ENCODE data around the gene MLKL.
A peak's percentile ranks its signal among the peaks of the same experiment; 100 is the strongest.
"Not testable (repeated sequence)": the region's sequence is repeated elsewhere in the genome, so short reads cannot be mapped to it uniquely, and the experiment has no call there.

Gene MLKL

DNA sequence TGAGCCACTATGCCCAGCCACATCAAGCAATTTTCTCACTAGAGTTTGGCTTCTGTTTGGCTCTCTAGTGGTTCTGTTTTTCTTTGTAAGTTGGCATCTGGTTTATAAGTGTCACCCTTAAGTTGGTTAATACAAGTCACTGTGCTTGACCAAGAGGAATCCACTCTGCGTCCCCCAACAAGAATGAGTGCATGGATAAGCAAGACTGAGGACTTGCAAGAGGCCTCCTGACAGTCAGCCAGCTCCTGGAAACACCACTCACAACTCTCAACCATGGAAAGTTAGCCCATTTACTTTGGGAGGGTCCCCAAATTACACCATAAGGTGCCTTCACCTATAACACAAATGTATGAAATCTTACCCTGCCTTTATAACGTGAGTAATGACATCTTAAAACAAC lies 41.6 kb downstream of the MLKL start:
- DNase-seq (ENCODE audit: low read depth) = no peak
- no peak for TF ChIP-seq CTCF (IDR thresholded peaks at IDR 0.05; ENCODE audit: control insufficient read depth, insufficient read depth, low read depth, low read length, missing control alignments)
- H3K4me3 ChIP-seq (ENCODE audit: control insufficient read depth, low read depth, low read length) = no peak overlapping the region

DNA sequence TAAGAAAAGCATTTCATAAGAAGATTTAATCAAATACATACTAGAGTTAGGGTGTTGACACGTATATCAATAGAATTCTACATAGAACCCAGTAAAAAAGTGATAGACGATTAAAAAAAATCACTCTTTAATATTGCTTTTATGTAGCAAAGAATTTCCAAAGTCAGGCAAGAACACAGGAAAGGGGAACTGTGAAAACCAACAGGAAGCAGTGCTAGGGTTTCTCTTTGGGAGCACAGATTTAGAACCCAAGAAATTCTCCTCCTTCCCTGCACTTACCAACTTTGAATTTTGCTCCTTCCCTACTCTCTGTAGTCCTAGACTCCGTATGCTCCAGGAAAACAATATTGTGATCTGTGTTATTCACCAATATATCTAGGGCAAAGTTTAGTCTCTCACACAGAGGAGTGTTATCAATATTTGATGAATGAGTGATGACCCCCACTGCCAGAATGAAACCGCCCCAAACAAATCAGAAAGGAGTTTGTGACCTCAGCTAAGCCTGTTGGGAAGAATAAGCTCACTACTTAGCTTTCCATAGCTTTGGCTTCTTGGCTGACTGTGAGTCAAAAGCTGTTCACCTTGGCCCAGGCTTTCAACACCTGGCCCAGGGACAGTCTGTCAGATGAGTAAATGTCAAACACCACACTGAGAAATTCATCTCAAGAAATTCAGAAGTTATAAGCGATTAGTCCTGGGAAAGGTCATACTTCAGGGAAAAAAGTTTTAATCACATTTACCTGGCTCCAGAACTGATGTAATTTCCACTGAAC lies 42.6 kb downstream of the MLKL start:
- no peak for DNase-seq (ENCODE audit: low read depth)
- H3K4me3 ChIP-seq (ENCODE audit: control insufficient read depth, low read depth, low read length) = no peak overlapping the region
- TF ChIP-seq CTCF (IDR thresholded peaks at IDR 0.05; ENCODE audit: control insufficient read depth, insufficient read depth, low read depth, low read length, missing control alignments) = no peak

GRCh38 chr16:74654536-74655050 lies 46.1 kb downstream of the MLKL start:
- no peak for DNase-seq (ENCODE audit: low read depth)
- no peak overlapping the region for H3K4me3 ChIP-seq (ENCODE audit: control insufficient read depth, low read depth, low read length)
- no peak for TF ChIP-seq CTCF (IDR thresholded peaks at IDR 0.05; ENCODE audit: control insufficient read depth, insufficient read depth, low read depth, low read length, missing control alignments)

DNA sequence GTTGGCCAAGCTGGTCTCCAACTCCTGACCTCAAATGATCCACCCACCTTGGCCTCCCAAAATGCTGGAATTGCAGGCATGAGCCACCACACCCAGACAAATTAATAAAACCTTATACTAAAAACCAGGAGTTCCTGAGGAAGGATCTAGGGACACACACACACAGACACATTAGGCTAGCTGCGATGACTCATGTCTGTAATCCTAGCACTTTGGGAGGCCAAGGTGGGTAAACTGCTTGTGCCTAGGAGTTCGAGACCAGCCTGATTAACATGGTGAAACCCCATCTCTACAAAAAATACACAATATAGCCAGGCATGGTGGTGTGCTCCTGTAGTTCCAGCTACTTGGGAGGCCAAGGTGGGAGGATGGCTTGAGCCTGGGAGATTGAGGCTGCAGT lies 47.8 kb downstream of the MLKL start:
- H3K4me3 ChIP-seq (ENCODE audit: control insufficient read depth, low read depth, low read length); DNase-seq (ENCODE audit: low read depth): not testable (repeated sequence)

DNA sequence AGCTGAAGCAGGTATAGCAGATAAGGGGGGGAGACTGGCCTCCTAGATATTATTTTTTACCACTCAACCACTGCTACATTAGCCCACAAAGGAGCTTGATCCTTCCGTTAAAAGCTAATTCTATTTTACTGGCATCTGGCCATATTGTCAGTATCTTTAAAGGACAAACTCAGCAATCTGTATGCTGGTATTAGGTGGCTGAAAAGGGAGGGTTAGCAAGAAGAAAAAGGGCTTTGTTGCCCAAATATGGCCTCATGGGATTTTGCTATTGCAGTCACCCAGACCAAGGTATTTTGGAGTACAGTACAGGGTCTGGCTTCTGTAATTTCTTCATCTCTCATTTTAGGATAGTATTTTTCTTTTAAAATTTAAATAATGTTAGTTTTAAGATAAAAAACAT lies 48.4 kb downstream of the MLKL start:
- DNase-seq (ENCODE audit: low read depth) = no peak
- no peak for TF ChIP-seq CTCF (IDR thresholded peaks at IDR 0.05; ENCODE audit: control insufficient read depth, insufficient read depth, low read depth, low read length, missing control alignments)
- H3K4me3 ChIP-seq (ENCODE audit: control insufficient read depth, low read depth, low read length) = no peak overlapping the region

DNA sequence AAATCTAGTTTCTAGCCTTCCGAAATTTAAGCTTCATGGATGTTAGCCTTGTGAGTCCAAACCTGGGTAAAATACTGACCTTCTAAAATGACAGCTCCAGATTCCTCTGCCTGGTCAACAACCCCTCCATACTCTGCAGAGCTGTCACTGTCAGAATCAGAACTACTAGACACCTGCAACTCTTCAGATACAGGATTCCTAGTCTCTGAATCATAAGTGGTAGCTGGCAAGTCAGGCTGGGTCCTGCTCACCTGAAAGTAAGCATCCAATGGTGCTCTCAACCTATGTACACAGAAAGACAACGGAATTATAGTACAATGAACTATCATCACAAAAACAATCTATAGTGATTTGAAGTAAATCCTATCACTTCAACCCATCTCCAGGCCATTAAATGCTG lies 48.8 kb downstream of the MLKL start:
- no peak for TF ChIP-seq CTCF (IDR thresholded peaks at IDR 0.05; ENCODE audit: control insufficient read depth, insufficient read depth, low read depth, low read length, missing control alignments)
- no peak for DNase-seq (ENCODE audit: low read depth)
- no peak overlapping the region for H3K4me3 ChIP-seq (ENCODE audit: control insufficient read depth, low read depth, low read length)

DNA sequence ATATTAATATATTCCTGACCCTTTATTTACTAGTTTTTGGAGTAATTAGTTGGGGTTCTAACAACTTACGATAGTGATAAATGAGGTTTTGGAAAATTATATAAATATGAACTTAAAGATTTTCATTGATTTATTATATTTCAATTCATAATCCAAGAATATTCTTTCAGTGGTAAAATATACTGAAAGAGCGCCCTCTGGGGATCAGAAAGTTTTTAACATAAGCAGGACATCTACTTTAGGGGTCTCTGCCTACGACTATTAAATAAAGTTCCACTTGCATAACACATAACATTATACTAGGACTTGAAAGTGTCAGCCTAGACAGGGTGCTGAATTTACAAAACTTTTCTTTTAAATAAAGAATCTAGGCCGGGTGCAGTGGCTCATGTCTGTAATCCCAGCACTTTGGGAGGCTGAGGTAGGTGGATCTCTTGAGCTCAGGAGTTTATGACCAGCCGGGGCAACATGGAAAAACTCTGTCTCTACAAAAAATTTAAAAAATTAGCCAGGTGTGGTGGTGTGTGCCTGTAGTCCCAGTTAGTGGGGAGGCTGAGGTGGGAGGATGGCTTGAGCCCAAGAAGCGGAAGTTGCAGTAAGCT lies 49.6 kb downstream of the MLKL start:
- peak; percentile 36 for TF ChIP-seq CTCF (IDR thresholded peaks at IDR 0.05; ENCODE audit: control insufficient read depth, insufficient read depth, low read depth, low read length, missing control alignments)
- DNase-seq (ENCODE audit: low read depth) = no peak
- no peak overlapping the region for H3K4me3 ChIP-seq (ENCODE audit: control insufficient read depth, low read depth, low read length)

All from AG09309 (cell line).